NCI-H2196 treated with DMSO at 0.1 percent for 48 hours (cell line): Measurements from ENCODE around the gene EMC7.
A peak's percentile ranks its signal among the peaks of the same experiment; 100 is the strongest.
"Not testable (repeated sequence)": the region's sequence is repeated elsewhere in the genome, so short reads cannot be mapped to it uniquely, and the experiment has no call there.

ENCODE experiments used
- DNase-seq: peaks from one replicate; lab custom pipeline; 2025; ENCODE audit not compliant: unreplicated experiment; lab: John Stamatoyannopoulos, UW

Gene EMC7

DNA sequence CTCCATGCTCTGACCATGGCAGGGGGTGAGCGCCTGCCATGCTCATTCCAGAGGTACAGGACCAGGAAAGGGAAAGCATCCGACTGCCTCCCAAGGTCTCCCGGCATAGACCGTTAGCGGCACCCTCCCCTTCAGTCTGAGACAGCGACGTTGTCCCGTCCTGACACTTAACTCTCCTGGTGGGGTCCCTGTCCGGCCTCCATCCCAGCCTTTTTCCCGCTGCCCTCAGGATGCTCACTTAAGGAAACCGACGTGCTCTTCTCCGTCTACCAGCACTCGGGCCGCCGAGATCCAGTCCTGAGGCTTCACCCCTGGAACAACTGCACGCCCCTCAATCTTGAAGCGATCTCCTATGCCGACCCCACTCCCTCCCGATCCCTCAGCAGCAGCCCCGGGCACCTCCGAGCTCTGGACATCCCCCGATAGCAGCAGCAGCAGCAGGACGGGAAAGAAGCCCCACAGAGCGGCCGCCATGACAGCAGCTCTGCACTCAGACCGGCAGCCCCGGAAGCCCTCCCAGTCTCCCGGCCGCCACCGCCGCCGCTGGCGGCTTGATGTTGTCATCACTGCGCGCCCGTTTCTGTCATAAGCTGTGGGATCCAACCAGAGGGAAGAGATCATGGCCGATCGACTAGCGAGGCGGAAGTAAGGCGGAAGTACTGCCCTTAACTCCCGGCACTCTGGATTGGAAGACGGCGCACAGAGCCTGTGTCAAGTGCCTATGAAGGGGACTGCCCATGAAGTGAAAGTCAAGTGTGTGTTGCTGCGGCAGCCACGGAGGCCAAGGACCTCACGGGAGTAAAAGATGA is at the start of gene EMC7, which contains the start of gene PGBD4:
Gene EMC7, minus strand, starts transcription at position 497 of the 809 bp plus-strand sequence. Its CDS starts 23 bp downstream, at position 474.
Gene PGBD4, plus strand, starts transcription at position 718 of the 809 bp plus-strand sequence. CDS start 449 bp downstream, outside the sequence.
- DNase-seq: peak; percentile 74

DNA sequence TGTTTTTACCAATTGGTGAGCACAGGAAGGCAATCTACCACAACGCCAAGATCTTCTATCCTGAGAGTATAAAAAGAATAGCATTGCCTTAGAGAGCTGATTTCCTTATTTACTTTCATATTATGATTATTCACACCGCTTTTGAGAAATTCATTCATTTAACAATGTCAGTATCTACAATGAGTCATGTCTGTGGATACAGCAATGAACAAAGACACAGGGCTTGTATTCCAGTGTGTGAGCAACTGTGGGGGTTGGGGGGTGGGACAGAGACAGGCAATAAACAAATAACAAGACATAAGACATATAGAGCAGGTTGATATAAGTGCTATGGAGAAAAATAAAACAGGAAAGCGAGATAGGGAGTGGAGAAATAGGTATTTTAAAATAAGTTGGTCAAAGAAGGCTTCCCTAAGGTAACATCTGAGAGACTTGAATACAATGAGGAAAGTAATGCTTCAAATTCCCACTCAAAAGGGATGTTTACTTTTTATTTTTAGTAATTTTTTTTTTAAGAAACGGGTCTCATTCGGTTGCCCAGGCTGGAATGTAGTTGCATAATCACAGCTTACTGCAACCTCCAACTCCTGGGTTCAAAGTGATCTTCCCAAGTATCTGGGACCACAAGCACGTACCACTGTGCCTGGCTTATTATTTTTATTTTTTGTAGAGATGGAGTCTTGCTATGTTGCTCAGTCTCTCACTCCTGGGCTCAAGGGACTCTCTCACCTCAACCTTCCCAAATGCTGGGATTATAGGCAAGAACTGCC is 45.9 kb upstream of the EMC7 start:
- no peak for DNase-seq

DNA sequence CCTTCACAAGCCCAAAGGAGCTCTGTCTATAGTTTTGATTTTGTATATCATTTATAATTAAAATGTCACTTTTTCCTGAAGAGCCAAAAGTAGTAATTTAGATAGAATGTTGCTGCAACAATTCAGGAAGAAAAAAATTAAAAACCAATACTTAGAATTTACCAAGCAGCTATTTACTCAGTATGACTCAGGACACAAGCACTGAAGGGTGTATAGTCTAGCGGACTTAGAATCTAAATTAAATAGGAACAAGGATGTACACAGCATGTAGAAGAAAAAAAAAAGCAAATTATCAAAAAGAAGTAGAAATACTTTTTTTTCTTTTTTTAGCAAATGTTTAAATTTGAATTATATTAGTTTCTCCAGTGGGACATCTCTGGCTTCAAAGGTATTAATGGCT is 31.8 kb upstream of the EMC7 start:
- DNase-seq: no peak

DNA sequence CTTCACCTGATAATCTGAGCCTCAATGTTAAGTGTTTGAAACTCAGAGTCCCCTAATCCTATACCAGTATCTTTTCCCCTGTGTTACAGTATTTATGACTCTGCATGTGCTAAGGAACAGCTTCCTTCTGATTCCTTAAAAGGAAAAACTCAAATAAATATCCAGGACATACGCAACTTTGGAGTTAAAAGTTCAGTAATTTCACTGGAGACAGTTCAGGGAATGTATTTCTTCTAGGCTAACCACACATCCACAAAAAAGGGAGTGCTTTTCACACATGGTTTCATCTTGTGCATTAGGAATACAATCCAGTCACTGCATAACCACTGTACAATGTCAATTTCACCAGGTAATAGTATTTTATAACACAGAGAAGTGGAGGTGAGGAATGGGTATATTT is 31.2 kb upstream of the EMC7 start:
- DNase-seq: no peak

DNA sequence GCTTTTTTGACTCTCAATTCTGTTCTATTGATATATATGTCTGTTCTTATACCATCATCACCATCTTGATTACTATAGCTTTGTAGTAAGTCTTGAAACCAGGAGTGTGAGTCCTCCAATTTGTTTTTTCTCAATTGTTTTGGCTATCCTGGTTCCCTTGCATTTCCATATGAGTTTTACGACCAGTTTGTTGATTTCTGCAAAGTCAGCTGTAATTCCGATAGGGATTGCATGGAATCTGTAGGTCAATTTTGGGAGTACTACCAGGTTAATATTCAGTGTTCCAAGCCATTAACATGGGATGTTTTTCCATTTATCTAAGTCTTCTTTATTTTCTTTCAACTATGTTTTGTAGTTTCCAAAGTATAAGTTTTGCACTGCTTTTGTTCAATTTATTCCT is 27.2 kb upstream of the EMC7 start:
- no peak for DNase-seq

DNA sequence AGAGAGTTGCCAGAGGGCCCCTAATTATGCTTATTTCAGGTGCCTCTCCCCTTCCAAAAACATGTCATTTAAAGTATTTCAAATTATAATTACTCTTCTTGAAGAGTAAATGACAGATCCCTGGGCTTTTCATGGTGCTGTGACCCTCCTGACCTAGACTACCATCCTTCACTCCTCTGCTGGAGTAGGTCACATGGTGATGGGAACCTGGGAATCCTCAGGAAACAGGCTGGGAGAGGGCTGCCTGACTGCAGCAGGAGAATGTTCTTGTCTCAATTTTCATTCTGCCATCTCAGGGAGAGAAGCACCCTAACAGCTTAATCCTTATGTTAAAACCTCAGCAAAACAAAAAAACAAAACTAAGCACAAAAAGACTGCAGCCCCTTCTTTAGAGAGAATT is 24.9 kb upstream of the EMC7 start:
- DNase-seq: no peak

DNA sequence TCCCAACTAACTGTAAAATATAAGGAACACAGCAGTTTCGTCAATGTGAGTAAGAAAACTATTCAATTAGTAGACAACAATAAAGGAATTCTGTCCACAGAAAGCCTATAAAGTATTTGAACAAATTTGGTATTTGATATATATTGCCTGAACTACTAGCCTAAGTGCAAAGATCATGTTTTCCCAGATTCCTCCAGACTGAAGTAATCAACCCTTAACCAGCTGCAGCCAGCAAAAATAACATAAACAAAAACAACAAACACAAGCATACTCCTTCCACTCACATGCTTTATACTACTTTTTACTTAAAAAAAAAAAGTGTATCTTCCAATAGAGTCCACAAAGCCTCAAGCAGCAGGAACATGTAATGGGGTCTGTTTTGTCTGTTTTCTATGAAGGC is 24.3 kb upstream of the EMC7 start:
- no peak for DNase-seq

DNA sequence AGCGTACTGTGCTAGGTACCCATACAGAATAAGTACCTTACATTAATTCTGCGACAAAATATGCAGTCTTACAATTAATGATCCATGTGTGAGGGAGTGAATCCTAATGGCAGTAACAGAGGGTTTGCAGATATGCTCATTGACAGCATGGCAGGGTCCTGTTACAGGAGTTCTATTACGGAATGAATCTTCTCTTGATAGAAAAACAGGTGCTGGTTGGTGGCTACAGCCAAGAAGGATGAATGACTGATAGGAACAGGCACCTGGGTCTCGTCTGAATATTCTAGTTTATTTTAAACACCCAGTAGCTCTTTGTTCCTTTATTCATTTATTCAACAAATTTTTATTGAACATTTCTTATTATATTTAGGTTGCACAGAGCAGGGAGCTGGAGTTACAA is 23.0 kb upstream of the EMC7 start:
- DNase-seq: no peak

DNA sequence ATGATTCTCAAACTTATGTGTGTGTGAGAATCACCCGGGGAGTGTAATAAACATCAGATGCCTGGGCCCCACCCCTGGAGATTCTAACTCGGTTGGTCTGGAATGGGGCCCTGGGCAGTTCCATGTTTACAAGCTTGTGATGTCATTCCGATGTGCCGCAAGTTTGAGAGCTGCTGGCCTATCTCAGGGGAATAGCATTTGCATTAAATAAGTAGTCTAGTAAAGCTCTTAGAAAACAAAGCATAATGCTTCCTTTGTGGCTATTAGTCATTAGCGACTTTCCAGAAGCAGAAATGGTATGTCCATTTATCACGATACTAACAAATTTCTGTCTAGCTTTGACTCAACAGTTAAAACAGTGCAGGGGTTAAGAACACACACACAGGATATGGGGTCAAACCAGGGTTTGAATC is 21.1 kb upstream of the EMC7 start:
- no peak for DNase-seq

DNA sequence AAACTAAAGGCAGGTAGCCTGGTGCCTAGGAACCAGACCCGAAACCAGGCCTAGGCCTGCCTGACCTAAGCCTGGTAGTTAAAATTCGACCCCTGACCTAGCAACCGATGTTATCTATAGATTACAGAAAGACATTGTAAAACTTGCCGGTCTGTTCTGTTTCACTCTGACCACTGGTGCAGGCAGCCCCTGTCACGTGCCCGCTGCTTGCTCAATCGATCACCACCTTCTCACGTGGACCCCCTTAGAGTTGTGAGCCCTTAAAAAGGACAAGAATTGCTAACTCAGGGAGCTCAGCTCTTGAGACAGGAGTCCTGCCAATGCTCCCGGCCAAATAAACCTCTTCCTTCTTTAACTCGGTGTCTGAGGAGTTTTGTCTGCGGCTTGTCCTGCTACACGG is 20.1 kb upstream of the EMC7 start:
- DNase-seq: not testable (repeated sequence)

DNA sequence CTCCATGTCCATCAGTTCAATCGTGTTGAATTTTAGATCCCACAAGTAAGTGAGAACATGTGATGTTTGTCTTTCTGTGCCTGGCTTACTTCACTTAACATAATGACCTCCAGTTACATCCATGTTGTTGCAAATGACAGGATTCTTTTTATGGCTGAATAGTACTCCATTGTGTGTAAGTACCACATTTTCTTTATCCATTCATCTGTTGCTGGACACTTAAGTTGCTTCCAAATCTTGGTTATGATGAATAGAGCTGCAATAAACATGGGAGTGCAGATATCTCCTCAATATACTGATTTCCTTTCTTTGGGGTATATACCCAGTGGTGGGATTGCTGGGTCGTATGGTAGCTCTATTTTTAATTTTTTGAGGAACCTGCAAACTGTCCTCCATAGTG is 18.8 kb upstream of the EMC7 start:
- not testable (repeated sequence) for DNase-seq

DNA sequence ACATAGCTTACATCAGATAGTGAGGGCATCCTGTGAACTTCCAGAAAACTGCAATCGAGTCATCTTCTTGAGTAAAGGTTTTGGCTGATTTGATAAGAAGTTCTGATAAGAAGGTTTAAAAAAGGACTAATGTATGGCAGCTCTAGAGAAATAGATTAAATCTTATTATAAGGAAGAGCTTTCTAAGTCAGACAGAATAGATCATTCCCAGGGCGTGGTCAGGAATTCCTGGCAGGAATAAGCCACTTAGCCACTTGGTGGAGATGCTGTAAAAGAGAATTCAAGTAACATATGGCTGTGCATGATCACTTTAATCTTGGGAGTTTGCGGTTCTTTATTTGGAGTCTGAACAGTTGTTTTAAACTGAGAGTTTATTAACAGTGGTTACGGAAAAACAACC is 17.6 kb upstream of the EMC7 start:
- no peak for DNase-seq

DNA sequence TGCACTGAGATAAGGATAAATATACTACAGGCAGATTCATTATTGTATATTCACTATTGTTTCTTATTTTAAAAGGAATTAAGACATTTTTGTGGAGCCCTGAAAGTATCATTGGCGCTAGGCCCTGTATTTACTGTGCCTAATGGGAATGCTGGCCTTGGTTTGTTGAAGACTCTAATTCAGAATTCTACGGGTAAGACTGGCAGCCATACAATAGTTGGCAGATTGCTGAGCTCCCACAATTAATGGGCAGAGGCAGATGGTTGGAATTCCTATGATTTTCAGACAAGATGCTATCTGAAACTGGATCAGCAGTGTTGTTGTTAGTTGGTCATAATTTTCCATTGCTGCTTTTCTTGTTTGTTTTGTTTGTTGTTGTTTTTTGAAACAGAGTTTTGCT is 15.0 kb upstream of the EMC7 start:
- DNase-seq: no peak

DNA sequence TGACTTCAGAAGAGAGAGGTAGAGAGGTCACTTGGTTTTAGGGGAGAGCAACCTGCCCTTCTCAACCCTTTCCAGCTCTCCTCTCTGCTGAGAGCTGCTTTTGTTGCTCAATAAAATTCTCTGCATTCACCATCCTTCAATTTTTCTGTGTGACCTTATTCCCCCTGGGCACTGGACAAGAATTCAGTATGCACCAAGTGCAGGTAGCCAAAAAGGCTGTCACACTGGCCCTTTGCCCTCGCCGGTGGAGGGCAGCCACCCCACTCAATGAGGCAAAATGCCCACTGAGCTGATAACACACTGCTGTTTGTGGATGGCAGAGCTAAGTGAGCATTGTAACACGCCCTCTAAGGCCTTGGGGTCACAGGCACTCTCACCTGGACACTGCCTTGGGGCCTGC is 13.1 kb upstream of the EMC7 start:
- DNase-seq: no peak

DNA sequence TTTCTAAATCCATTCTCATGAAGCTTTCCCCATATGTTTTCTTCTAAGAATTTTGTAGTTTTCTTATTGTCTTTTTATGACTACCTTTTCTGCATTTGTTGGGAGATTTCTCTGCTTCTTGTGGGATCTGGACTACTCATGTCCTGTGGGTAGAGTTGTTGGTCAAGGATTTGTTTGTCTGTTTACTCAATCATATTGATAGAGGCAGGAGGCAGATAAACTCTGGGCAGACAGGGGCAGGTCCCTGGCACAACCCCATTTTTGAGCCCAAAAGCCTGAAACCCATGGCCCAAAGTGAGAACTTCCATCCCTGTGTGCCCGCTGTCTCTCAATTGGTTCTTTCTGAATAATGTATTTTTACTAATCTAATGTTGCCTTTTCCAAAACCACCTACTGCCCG is 12.6 kb upstream of the EMC7 start:
- no peak for DNase-seq

DNA sequence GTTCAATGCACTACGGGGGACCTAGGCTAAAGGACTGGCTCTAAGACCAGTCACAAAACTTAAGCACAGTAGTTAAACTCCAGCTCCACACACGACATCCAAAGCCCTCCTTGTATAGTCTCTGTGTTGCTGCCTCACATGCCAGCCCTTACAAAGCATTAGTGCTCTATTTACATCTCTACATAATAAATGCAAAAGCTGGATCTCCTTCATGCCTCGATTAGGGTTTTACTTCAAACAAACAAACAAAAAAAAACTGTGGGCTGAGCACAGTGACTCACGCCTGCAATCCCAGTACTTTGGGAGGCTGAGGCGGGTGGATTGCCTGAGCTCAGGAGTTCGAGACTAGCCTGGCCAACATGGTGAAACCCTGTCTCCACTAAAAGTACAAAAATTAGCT is 9.8 kb upstream of the EMC7 start:
- DNase-seq: no peak

DNA sequence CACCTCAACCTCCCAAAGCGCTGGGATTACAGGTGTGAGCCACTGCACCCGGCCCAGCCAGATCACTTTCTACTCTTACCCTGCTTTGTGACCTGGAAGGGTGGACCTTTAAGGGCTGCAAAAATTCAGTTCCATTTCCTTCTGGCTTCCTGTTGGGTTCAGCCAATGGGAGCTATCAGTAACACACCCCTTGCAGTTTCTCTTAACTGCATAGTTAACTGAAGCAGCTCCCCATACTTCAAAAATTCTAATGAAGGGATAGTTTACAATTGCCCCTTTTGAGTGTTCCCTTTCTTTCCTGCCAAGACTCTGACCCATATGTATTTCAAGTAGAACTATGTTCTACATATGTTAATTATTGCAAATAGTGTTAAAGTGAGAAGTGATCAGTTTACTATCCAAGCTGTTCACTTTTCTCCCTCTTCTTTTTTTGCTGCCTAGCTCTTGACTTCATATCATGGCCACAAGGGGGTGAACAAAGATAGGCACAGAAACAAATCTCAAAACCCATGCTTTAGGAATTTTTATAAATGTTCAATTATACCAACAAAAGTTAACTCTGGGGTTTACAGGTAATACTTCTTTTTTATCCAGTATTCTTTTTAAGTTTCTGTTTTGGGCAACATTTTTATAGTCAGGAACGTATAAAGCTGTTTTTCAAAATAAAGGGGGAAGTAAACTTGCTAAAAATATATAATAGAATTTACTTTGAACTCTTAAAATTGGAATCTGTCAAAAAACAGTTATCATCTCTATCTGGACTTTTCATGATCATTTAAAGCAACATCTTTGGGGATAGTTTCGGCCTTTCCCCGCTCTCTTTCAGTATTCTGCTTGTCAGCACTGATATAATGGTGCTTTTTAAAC is 8.4 kb upstream of the EMC7 start:
- DNase-seq: peak; percentile 1

DNA sequence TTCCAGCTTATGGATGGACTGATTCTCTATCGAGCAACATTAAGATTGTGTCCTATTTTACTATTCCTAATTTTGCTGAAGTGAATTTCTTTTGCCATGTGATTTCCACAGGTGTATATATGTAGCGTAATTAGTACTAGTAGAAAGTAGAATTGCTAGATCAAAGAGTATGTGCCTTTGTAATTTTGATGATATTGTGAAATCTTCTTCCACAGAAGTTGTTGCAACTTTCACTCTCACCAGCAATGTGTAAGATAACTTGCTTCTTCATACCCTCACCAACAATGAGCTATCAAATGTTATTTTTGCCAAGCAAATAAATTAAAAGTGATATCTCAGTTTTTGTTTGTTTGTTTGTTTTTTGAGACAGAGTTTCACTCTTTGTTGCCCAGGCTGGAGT is 5.7 kb upstream of the EMC7 start:
- DNase-seq: no peak

DNA sequence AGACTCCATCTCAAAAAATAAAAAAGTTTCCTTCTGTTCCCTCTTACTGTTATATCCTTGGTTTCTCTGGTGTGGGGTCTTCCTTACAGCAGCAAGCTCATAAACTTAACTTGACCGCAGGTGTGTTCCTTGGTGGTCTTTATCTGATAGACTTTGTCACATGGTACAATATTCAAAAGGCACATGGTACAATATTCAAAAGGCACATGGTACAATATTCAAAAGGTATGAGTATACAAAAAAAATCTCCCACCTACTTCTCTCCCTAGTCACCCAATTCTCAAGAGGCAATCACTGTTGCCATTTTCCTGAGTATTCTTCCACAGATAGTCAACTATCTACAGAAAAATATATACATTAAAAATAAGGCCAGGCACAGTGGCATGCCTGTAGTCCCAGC is 4.8 kb upstream of the EMC7 start:
- no peak for DNase-seq

DNA sequence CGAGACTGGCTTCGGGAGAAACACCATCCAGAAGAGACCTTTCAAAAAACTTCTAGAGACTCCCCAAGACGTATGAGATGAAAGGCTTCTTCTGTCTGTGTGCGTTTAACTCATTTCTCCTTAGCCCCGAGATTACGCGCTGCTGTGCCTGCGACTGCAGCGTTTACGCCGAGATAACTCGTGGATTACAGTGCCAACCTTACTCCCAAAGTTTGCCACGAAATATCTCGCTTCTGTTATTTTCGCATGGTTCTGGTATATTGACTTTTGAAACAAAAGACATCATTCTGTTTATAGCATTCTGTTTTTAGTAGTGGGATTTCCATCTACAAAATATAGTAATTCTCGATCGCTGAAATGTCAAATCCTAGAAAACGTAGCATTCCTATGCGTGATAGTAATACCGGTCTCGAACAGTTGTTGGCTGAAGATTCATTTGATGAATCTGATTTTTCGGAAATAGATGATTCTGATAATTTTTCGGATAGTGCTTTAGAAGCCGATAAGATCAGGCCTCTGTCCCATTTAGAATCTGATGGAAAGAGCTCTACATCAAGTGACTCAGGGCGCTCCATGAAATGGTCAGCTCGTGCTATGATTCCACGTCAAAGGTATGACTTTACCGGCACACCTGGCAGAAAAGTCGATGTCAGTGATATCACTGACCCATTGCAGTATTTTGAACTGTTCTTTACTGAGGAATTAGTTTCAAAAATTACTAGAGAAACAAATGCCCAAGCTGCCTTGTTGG is 688 bp upstream of the EMC7 start:
- DNase-seq: no peak

DNA sequence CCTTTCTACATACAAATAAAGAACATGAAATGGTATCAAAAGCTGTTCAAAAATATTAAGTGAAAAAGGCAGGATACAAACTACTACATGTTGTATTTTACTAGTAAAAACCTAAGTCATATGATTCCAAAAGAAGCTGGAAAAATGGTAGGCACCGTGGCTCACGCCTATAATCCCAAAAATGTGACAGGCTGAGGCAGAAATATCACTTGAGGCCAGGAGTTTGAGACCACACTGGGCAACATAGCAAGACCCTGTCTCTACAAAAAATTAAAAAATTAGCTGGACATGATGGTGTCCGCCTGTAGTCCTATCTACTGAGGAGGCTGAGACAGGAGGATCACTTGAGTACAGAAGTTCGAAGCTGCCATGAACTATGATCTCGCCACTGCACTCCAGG is 1.7 kb downstream of the EMC7 start:
- no peak for DNase-seq
